ENCODE data around the gene APLP2.

GRCh38 chr11:130062026-130062425, 7.7 kb upstream of the APLP2 start:
- TF ChIP-seq CTCF (conservative IDR thresholded peaks at IDR 0.05) (no peak), EZH2 (IDR thresholded peaks at IDR 0.05; ENCODE audit: low read depth) (no peak)

Data from PC-9 (cell line).